ENCODE measurements around the gene GPR180.

The GPR180 gene

GRCh38 chr13:94683409-94683808 lies 81.8 kb downstream of the GPR180 start:
- no peak for DNase-seq (ENCODE audit: extremely low read depth in 1 of 2, low read depth in 1 of 2)
